Measurements from ENCODE around the gene CUX1.
"Not testable (repeated sequence)": the region's sequence is repeated elsewhere in the genome, so short reads cannot be mapped to it uniquely, and the experiment has no call there.

The CUX1 gene

DNA sequence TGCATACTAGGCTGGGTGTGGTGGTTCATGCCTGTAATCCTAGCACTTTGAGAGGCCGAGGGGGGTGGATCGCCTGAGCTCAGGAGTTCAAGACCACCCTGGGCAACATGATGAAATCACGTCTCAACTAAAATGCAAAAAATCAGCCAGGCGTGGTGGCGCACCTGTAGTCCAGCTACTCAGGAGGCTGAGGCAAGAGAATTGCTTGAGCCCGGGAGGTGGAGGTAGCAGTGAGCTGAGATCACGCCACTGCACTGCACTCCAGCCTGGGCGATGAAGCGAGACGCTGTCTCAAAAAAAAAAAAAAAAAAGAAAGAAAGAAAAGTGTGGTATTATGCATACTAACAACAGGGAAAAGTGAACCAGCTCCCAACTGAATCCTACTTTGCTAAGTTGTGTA is 19.3 kb upstream of the CUX1 start:
- in situ Hi-C loops (cut with MboI; ENCODE audit: low sequenced_read_pairs), result not testable (repeated sequence)

DNA sequence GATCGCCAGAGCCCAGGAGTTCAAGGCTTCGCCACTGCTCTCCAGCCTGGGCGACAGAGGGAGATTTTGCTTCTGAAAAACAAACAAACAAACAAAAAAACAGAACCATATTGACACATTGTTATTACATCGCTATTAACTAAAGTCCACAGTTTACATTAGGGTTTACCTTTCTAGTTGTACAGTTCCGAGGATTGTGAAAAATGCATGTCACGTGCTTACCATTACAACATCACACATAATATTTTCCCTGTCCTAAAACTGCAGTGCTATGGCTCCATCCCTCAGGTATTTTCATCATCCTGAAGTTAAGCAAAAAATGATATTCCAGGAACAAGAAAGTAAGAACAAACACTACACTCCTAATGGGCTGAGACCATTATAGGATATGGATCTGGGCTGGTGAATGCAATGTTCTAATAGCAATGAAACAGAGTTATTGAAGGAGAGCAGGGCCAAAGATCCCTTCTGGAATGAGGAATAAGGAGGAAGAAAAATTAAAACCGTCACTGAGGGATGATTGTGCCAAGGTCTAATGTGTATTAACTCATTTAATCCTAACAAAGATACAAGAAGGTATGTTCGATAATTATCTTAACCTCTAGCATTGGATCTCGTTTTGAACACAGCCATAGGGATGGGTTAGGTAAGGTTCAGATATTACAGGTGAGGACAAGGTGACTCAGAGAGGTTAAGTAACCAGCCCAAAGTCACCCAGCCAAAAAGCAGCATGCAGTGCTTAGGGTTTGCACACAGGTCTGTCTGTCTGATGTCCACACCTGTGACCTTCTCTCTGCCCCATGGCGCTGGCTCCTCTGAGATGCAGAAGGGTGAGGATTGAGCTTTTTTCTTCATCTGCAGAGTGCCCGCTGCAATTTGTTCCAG is 14.0 kb upstream of the CUX1 start:
- in situ Hi-C loops (cut with MboI; ENCODE audit: low sequenced_read_pairs), result no loop called here

DNA sequence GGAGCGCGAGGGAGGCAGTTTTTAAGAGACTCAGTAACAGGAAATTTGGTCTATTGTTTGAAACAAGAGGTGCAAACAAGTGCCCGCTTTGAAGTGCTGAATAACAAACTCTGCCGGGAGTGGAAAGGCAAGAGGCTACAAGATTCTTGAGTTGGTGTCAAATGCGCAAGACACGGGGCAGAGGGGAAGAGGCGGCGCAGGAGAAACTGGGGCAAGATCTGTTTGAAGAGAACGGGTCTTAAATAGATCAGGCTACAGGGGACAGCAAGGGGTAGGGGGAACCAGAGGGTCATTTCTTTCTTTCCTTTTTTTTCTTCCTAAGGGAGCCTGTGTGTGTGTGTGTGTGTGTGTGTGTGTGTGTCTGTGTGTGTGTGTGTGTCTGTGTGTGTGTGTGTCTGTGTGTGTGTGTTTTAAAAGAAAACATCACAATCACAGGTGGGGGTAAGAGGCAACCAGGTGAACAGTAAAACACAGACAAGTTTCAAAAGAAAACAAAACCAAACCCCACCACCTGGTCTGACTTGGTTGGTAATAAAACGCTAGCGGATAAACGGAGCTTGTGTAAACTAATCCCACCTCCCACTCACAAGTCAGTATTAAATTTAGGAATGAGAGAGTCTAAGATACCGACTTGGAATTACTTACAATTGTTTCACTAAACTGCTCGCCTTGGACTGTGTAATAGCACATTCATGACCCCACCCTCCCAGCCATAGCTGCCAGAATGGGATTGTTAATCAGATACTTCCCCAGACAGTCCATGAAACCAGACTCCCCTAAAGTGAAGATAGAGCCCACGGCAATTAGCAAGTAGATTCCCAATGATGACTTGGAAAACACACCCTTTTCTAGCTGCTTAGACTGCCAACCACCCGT is 13.1 kb upstream of the CUX1 start:
- in situ Hi-C loops (cut with MboI; ENCODE audit: low sequenced_read_pairs), result no loop called here

DNA sequence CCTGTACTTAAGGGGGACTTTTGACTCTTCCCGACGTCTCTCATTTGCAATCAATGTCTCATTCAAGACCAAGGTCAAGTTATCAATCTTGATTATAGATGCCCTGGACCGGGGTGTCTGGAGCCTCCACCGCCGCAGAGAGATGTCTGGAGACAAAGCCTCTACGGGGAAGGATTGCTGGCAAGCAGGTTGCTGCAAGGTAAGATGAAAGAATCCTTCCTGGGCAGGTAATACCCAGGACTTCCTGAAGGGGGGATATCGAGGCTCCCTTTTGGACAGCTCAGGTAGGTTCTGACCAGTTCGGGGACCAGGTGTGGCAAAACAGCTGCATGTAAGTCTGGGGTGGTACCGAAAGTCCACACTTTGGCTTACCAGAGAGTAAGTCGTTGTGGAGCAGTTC is 12.5 kb upstream of the CUX1 start:
- in situ Hi-C loops (cut with MboI; ENCODE audit: low sequenced_read_pairs), result no loop called here

DNA sequence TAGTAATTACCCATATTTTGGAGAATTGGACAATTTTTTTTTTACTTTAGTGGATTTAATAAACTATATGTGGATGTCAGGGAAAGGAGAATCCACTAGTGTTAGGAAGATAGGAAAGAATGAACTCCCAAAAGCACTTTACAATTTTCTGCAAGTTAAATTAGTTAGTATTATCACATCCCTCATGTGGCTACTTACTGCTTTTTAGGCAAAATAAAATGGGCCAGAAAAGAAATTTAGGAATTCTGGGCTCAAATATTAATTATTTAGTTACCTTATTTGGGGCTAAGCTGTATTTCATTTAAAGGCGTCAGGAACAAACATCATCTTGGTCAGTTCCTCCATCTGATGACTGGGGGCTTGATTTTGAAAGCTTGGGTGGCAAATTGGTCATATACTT is 4.8 kb upstream of the CUX1 start:
- in situ Hi-C loops (cut with MboI; ENCODE audit: low sequenced_read_pairs), result no loop called here

DNA sequence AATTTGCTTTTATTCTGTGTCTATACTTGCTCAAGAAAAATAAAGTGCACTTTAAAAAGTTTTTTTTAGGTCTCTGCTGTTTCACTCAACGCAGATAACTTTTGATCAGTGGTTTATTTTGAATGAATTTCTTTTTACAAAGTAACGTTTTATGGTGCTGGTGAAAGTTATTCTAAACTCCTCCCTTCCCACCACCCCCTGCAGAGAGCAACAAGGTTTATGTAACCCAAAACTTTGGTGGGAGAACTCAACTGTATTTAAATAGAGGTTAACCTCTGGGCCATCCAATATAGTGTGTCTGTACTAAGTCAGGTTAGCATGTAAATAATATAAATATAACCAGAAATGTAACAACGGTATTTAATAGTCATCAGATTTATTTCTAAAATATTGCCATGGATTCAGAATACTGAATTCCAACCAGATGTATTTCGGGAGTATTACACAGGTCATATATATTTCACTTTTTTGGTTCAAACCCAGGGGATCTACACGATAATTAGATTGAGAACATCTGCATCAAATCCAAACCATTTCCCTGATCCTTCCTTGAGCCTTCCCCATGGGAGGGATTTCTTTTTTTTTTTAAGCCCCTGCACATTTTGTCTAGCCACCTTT is 3.9 kb upstream of the CUX1 start:
- in situ Hi-C loops (cut with MboI; ENCODE audit: low sequenced_read_pairs), result no loop called here

DNA sequence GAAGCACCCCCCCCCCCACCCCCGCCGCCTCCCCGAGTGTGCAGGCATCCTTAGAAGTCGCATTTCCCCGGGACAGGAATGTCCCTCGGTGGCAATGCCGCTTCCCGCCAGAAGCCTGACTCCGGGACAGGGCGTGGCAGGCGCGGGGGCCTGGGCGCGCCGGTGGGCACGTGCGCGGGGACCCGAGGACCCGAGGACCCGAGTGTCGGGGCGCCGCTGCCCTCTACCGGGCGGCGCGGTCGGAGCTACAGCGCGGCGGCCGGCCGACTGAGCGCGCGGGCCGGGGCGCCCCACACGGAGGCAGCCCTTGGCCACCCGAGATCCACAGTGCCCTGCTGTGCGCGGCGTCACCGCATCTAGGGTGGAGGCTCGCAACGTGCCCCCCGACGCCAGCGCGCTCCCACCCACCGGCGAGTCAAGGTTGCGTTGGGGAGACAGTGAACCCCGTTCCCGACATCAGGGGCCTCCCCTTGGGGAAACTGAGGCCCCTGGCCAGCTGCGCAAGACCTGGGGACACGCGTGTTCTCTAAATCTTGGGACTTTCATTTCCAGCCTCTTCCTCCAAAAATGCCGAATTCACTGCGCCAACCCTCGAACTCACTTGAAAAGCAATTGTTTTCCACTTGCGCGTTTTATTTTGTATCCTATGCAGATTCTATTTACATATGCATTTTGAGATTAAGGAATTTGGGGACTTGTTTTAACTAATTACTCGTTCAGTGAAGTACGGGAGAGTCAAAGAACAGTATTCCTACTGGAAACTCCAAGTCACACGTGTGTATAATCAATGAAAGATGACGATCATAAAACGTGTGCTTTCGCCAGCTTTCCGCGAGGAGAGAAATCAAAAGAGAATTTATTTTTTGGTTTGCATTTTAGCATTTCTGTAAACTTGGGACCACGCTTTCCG is 3.1 kb upstream of the CUX1 start:
- in situ Hi-C loops (cut with MboI; ENCODE audit: low sequenced_read_pairs), result no loop called here

DNA sequence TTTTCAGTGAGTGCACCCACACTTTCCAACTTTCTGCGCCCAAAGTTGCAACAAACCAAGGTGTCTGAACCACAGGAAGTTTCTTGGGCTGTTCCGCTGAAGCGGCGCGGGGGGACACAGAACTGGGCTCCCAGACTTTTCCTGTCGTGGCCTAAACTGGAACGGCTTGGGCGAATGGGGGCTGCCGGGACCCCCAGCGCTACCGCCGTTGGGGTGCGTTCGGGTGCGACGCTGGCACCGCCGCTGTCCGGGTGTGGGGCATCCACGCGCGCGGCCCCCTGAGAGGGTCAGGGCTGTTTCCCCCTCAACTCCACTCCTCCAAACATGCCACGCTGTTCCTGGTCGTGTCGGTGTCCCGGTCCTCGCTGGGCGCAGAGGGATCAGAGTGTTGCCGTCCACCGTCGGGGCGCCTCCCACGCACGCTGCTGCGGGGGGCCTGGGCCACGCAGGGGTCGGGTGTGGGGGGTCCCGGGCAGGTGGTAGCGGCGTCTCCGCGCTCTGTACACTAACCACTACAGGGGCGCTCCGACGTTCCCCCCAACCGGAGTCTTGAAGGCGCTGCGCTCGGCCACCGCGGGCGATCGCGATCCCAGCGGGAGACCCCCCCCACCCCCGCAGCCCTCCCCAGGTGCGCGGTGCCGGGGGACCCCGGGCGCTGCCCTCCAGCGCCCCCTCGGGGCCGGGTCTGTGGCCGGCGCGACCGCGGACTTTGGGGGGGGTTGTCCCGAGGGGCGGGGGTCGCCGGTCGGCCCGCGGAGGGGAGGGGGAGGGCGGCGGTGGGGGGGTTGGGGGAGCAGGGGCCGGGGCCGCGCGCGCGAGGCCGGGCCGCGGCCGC is 2.2 kb upstream of the CUX1 start:
- in situ Hi-C loops (cut with MboI; ENCODE audit: low sequenced_read_pairs), result no loop called here

DNA sequence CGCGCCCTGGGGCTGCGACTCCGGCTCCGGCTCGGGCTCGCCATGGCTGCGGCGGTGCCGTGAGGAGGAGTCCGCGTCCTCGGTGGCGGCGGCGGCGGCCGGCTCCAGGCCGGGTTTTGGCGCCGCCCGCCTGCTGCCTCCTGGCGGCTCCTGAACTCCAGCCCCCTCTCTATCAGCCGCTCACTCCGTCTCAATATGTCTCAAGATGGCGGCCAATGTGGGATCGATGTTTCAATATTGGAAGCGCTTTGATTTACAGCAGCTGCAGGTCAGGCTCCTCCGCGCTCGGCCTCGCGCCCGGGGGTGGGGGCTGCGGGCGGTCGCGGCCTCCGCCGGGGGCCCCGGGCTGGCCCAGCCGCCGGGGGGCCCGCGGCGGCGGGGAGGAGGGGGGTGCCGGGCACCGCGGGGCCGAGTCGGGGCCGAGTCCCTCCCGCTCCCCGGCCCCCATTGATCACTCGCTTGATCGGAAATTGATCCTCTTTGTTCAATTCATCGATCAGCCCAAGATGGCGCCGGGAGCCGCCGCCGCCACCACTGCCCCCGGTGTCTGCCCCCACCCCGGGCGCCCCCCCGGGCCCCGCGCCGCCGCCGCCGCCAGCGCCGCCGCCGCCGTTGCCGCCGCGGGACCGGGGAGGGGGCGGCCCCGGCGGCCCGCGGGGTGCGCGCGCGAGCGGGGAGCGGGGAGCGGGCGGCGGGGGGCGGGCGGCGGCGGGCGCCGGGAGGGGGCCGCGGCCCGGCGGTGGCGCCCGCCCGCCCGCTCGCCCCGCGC is 1.4 kb upstream of the CUX1 start:
- in situ Hi-C loops (cut with MboI; ENCODE audit: low sequenced_read_pairs), result no loop called here

DNA sequence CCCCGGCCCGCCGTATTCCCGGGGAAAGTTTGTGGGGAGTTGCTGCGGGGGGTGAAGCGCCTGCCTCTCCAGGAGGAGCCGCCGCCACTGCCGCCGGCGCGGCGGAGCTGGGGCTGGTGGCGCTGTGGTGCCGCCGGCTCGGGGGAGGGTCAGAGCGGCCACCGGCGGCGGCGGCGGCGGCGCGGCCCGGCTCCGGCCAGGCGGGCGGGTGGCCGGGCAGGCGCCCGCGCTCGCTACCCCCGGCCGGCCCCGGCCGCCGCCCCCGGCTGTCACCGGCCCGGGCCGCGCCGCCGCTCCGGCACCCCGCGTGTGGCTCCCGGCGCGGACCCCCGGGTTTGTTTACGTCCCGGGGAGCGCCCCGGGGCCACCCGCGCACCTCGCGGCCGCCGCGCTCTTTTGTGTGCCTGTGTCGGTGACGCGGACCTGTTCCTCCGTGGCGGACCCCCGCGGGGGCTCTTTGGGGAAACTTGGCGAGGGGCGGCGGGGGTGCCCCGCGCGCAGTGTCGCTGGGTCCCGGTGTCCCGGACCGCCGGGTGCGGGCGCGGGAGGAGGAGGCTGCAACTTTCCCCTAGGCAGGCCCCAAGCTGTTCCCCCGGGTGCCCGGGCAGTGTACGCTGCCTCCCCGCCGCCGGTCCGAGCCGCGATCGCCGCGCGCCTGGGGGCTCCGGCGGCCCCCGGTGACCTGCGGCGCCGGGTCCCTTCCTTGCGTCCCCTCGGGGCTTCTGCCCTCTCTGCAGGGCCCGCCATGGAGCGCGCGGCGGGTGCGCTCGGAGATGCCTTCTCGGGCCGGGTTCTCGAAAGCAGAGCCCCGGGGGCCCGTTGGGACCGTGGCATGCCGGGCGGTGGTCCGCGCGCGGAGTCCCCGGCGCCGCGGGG is 593 bp upstream of the CUX1 start:
- in situ Hi-C loops (cut with MboI; ENCODE audit: low sequenced_read_pairs), result no loop called here

DNA sequence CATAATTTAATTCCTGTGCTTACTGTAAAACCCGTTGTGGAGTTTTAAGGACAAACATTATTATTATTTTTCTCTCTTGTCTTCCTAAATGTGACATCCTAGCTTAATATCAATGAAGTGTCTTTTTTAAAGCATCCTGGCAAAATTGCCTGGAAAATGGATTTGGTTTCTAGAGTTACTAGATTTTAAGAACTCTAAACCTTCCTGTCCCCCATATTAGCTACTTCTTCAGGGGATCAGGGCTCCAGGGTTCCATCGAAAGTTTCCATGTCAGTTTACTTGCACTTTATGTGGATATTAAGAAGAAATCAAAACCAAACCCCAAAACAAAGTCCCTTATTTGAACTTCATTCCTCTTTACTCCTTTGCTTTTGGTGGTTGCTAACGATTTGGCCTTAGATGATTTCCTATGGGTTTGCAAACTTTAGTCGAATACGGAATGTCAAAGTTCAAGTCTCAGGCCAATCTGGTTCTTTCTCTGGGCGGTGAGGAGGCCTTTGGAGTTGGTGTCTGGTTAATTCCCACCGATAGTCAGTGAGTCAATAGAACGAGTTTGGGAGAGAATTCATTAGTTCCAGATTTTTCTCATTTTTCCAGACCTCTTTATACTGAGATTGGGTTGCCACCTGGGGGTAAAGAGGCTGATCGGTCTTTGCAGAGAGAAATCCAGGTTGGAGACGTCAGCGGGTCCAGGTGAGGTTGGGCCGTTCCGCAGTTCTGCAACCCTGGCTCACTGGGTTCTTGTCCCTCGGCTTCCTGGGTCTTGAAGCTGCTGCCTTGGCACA is 1.1 kb downstream of the CUX1 start:
- in situ Hi-C loops (cut with MboI; ENCODE audit: low sequenced_read_pairs), result no loop called here

DNA sequence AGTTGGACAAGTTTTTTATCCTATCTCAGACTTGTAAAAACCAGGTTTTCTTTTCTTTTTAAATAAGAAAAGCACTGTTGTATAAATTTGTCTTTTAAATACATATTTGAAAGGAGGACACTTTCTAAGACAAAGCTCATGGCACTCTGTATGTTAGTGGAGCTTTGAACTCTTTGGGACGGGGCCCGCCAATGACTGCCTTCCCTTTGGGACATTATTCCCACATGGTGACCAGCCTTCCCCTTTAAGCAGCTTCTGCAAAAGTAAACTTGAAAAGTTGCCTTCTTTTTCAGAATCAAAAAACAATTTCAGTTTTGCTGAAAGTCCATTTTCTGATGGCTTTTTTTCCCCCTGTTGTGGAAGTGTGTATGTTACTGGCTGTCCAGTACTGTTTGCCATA is 1.8 kb downstream of the CUX1 start:
- in situ Hi-C loops (cut with MboI; ENCODE audit: low sequenced_read_pairs), result no loop called here

DNA sequence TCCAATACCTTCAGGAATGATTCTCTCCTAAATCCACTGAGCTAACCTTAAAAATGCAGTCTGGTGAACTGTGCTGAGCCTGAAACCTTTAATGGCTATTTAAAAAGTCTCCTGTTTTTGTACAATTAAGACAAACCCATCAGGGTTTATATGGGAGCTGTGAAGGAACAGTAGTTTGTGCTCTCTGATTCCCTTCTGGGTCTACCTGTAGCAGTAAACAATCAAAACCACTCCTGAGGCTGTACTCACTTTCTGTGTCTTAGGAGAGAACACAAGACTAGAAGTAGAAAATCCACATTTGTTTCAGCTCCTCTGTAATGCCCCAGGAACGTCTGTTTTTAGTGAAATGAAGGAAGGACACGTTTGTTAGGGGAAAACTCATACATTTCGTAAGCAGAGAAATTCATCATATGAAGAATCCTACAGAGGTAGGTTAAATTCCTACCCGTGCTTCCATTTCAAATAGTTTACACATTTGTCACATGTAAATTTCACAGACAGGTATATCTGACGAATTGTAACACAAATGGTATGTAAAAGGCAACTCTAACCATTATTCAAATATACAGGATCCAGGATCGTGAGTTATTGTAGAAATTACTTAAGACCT is 2.6 kb downstream of the CUX1 start:
- in situ Hi-C loops (cut with MboI; ENCODE audit: low sequenced_read_pairs), result no loop called here

DNA sequence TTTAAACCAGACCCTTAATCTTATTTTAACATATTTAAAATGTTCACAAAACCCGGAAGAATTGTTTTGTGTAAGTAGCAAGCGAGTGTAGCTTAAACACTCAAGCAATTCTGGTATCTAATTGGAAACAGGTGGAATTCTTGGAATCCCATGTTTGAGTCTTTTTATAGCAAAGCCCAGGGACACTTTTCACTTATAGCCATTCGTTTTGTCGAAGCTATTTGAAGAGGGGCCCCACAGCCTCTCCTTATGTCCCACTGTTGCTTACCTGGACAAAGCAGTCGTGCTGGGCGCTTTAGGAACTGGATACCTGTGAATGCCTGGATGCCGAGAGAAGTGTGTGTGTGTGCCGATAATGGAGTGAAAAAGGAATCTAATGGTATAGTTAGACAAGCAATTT is 3.3 kb downstream of the CUX1 start:
- in situ Hi-C loops (cut with MboI; ENCODE audit: low sequenced_read_pairs), result no loop called here

DNA sequence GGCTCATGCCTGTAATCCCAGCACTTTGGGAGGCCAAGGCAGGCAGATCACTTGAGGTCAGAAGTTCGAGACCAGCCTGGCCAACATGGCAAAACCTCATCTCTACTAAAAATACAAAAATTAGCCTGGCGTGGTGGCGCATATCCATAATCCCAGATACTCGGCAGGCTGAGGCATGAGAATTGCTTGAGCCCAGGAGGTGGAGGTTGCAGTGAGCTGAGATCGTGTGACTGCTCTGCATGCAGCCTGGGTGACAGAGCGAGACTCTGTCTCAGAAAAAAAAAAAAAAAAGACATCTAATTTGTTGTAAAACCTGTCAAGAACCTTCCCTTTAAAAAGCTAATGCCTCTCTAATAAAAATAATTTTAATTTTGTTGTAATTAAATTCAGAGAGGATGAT is 5.2 kb downstream of the CUX1 start:
- in situ Hi-C loops (cut with MboI; ENCODE audit: low sequenced_read_pairs), result not testable (repeated sequence)

DNA sequence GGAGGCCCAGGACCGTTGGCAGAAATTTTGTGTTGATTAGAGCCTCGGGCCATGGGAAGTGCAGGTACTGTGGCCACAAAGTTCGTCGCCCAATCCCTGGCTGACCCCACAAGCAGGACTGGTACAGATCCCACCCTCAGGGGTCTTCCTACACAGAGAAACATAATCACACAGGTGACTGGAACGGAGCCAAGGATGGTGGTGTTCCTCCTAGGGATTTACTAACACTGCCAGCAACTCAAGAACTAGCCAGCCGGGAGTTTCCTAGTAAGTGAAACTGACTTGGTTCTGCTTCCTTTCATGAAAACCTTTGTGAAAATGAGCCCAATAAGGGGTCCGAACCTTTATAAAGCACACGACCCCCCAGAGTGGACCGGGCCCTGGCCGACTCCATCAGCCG is 5.7 kb downstream of the CUX1 start:
- in situ Hi-C loops (cut with MboI; ENCODE audit: low sequenced_read_pairs), result no loop called here

DNA sequence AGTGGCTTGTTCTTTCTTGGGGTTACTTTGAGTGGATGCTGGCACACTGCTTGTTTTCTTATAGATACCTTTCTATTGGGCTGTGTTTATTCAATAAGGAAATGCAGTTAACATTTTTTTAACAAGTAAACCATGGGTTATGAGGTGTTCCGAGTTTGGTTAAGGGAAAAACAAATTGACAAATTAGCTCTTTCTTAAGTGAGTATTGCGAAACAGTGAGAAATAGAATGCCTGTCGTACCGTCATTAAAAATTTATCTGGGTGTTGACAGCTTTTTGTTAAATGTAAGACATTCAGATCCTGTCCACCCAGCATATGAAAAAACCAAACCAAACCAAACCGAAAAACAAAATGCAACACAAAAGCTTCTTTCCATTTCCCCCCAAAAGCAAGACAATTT is 6.2 kb downstream of the CUX1 start:
- in situ Hi-C loops (cut with MboI; ENCODE audit: low sequenced_read_pairs), result no loop called here
